Right atrium auricular region (tissue), 2 donors: ENCODE measurements around the gene PMPCA. TPM values are rescaled to one million over a fixed set of nuclear protein-coding genes. Genes with fewer than 3 reads are reported as not detected.

Source experiments
- DNase-seq: peaks from one replicate; pipeline ENCODE4 v3.0.0-alpha.2; 2019; ENCODE audit warnings: low spot score
- H3K27ac ChIP-seq, 2 donors: fragments of 200-600 bp; sonication (generic); 1 replicate in 1 of 2; 2 replicates in 1 of 2; pipeline ENCODE4 v1.5.1; 2016 to 2019
- H3K27me3 ChIP-seq, 2 donors: fragments of 200-600 bp; sonication (generic); one replicate each; pipeline versions ENCODE4 v1.5.1 to v1.6.0; 2017 to 2019
- H3K36me3 ChIP-seq: fragments of 200-600 bp; sonication (generic); one replicate; pipeline ENCODE4 v1.5.1; 2016
- H3K4me1 ChIP-seq, 2 donors: fragments of 200-600 bp; sonication (generic); one replicate each; pipeline versions ENCODE4 v1.5.1 to v1.6.0; 2017 to 2019
- H3K4me3 ChIP-seq, 2 donors: fragments of 200-600 bp; sonication (generic); 1 replicate in 1 of 2; 2 replicates in 1 of 2; pipeline ENCODE4 v1.5.1; 2017 to 2019; ENCODE audit warnings: mild to moderate bottlenecking in 1 of 2, moderate library complexity in 1 of 2
- H3K9me3 ChIP-seq, 2 donors: fragments of 200-600 bp; sonication (generic); one replicate each; pipeline ENCODE4 v1.5.1; 2019
- total RNA-seq, 2 donors: library from RNA; depleted of rRNA; stranded (reverse); fragments of >200 nt; gene quantifications; one replicate each; pipeline ENCODE4 v1.1.0, GENCODE V29; 2016
- TF ChIP-seq, protein P1 (sequence below), 2 donors: fragments of 200-600 bp; sonication (generic); IDR thresholded peaks; one replicate each; pipeline ENCODE4 v1.5.1; 2019; ENCODE audit warnings: antibody characterized with exemption in 2 of 2

PMPCA gene, protein sequence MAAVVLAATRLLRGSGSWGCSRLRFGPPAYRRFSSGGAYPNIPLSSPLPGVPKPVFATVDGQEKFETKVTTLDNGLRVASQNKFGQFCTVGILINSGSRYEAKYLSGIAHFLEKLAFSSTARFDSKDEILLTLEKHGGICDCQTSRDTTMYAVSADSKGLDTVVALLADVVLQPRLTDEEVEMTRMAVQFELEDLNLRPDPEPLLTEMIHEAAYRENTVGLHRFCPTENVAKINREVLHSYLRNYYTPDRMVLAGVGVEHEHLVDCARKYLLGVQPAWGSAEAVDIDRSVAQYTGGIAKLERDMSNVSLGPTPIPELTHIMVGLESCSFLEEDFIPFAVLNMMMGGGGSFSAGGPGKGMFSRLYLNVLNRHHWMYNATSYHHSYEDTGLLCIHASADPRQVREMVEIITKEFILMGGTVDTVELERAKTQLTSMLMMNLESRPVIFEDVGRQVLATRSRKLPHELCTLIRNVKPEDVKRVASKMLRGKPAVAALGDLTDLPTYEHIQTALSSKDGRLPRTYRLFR
- total RNA-seq, result 10 to 100 TPM; 40.8 to 47.4 TPM

DNA sequence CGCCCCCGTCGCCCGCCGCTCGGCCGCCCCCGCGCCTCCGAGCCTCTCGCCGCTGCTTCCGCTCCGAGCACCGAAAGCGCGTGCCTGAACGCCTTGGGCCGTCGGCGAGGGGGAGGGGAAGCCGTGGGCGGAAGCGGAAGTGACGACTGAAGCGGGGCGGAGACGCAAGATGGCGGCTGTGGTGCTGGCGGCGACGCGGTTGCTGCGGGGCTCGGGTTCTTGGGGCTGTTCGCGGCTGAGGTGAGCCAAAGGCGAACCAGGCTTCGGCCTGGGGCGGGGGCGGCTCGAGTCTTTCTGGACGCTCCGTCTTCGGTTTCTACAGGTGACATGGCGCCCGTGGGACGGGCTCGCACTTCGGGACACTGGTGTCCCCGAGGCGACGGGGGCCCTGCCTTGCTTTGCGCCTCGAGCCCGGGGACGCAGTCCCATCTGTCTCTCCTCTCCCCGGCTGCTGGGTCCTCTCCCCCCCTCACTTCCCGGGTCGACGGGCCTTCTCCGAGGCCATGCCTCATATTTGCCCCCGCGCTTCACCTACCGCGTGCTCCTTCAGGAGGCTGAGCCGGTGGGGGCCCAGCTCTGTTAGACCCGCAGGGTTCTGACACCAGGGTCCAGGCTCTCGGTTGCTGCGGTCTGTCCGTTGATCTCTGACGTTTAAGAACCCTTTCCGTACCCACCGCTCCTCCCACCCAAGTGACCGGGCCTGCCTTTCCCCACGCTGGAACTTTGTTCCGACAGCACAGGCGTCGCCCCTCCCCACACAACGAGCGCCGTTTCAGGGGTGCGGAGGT is at the start of gene PMPCA, which contains the start of gene ENTR1:
TSS of gene PMPCA (plus strand) at position 159 of the 788 bp plus-strand sequence. CDS start at position 170, 11 bp downstream.
TSS of gene ENTR1 (minus strand) at position 115 of the 788 bp plus-strand sequence. CDS start 217 bp downstream, outside the sequence.
- Histone ChIP-seq H3K27me3 (no peaks in the 10 kb centered on the region), H3K27ac (peak within 1 kb of the TSS; percentile 84 to 87), H3K36me3 (peaks cover 48% of the 10 kb centered on the region), H3K4me3 (peak within 1 kb of the TSS; percentile 74 to 97), H3K9me3 (no peaks in the 10 kb centered on the region), H3K4me1 (peaks cover 0 to 29% of the 10 kb centered on the region in 2 donors)
- TF ChIP-seq, protein P1, sequence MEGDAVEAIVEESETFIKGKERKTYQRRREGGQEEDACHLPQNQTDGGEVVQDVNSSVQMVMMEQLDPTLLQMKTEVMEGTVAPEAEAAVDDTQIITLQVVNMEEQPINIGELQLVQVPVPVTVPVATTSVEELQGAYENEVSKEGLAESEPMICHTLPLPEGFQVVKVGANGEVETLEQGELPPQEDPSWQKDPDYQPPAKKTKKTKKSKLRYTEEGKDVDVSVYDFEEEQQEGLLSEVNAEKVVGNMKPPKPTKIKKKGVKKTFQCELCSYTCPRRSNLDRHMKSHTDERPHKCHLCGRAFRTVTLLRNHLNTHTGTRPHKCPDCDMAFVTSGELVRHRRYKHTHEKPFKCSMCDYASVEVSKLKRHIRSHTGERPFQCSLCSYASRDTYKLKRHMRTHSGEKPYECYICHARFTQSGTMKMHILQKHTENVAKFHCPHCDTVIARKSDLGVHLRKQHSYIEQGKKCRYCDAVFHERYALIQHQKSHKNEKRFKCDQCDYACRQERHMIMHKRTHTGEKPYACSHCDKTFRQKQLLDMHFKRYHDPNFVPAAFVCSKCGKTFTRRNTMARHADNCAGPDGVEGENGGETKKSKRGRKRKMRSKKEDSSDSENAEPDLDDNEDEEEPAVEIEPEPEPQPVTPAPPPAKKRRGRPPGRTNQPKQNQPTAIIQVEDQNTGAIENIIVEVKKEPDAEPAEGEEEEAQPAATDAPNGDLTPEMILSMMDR (IDR thresholded peaks at IDR 0.05), result no peak
- DNase-seq, result peak; percentile 91

DNA sequence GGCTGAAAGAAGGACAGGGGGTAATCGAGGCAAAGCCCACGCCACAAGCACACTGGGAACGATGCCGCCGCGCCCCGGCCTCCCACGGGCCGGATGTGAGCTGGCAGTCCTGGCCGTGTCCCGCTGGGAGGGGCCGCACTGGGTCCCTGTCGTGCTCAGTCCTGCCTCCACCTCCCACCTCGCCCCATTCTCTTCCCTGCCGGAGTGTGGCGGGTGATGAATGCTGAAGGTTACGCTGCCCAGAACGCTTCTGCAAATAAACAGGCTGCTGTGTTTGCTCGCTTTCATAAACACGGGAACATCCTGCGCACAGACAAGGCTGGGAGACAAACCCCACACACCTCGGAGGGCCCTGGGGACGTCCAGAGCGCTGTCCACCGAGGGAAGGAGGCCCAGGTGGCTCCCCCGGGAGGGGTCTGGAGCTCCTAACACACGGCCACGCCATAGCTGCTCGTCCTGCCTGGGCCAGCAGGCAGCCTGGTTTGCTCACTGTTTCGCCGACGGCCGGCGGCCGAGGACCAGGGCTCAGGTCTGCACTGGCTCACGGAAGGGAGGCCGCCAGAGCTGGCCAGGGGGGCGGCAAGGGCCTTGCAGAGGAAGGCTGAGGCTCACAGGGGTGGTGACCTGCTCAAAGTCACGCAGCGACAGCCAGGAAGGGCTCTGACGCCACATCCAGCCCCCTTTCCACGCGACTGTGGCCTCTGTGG is 49.3 kb upstream of the PMPCA start:
- peaks cover 17% of the 10 kb centered on the region for H3K36me3 ChIP-seq
- no peak for DNase-seq
- H3K27ac ChIP-seq, result peak overlapping the region; percentile 27 to 83
- TF ChIP-seq, protein P1 (IDR thresholded peaks at IDR 0.05), result no peak
- H3K4me1 ChIP-seq, result peaks cover 0 to 43% of the 10 kb centered on the region in 2 donors
- H3K27me3 ChIP-seq, result no peaks in the 10 kb centered on the region
- H3K4me3 ChIP-seq, result no peak overlapping the region
- no peaks in the 10 kb centered on the region for H3K9me3 ChIP-seq

DNA sequence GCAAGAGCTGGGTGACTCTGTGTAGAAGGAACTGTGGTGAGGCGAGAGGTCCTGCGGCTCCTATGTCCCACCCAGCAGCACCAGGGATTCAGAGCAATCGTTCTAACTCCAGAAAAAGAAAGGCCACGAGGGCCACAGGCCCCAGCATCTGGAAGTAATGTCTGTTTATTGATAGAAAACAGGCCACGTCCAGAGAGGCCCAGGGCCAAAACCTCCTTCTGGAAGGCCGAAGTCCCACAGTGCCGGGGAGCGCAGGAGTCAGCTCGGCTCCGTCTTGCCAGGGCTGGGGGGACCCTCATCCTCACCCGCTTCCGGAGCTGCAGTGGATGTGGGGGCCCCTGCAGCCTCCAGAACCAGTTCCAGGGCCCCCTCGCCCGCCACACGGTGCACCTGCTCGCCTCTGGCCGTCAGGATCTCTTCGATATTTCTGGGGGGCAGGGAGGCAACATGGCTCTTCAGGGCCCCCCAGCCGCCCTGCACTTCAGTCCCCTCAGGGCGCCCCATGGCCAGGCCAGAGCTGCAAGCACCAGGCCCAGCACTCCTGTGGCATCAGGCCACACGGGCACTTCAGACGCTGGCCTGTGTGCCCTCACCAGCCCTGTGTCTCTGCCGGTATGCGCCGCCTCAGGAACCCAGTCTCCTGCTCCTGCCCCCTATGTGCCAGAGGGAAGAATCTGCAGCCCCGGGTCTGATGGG is 48.6 kb upstream of the PMPCA start:
- Histone ChIP-seq H3K4me3 (no peak overlapping the region), H3K4me1 (peaks cover 0 to 41% of the 10 kb centered on the region in 2 donors), H3K27ac (peak overlapping the region; percentile 27 to 83), H3K36me3 (peaks cover 10% of the 10 kb centered on the region), H3K9me3 (no peaks in the 10 kb centered on the region), H3K27me3 (no peaks in the 10 kb centered on the region)
- TF ChIP-seq, protein P1 (IDR thresholded peaks at IDR 0.05), result no peak
- DNase-seq, result no peak

DNA sequence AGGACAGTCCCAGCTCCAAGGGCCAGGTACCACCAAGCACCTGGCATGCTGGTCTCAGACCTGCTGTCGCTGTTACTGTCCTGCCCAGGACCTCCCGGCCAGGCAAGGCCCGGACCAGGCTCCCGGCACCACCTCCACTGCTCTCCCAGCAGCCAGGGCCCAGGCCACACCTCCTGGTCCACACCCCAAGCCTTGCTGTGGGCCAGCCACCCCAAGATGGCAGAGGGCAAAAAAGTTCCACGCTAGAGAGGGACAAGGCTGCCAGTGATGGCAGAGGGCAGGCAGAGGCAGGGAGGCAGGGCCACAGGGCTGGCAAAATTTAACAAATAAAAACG is 48.0 kb upstream of the PMPCA start:
- peaks cover 9% of the 10 kb centered on the region for H3K36me3 ChIP-seq
- TF ChIP-seq, protein P1 (IDR thresholded peaks at IDR 0.05), result no peak
- no peak overlapping the region for H3K4me3 ChIP-seq
- H3K27me3 ChIP-seq, result no peaks in the 10 kb centered on the region
- no peaks in the 10 kb centered on the region for H3K9me3 ChIP-seq
- peak overlapping the region; percentile 83 to 89 for H3K27ac ChIP-seq
- H3K4me1 ChIP-seq, result peaks cover 0 to 41% of the 10 kb centered on the region in 2 donors
- DNase-seq, result no peak
